H1 (cell line): ENCODE measurements around the gene GIPR. TPM values are rescaled to one million over a fixed set of nuclear protein-coding genes. Genes with fewer than 3 reads are reported as not detected.
"Not testable (repeated sequence)": the region's sequence is repeated elsewhere in the genome, so short reads cannot be mapped to it uniquely, and the experiment has no call there.

Experiments
- CTCF ChIA-PET: fragments of 300-600 bp; sonication (Branson Sonifier 250); formaldehyde crosslinking; loops from one replicate; lab custom pipeline; 2021; ENCODE audit not compliant: partially characterized antibody; lab: Charles Lee
- POLR2A ChIA-PET: fragments of 300-600 bp; sonication (Branson Sonifier 250); formaldehyde crosslinking; loops from one replicate; lab custom pipeline; 2021; ENCODE audit warnings: inconsistent platforms; ENCODE audit not compliant: partially characterized antibody; lab: Charles Lee
- DNase-seq, 2 experiments: peaks; one replicate each; pipeline versions ENCODE4 v3.0.0 to v3.0.0-alpha.2; 2010 to 2022; ENCODE audit warnings: low spot score in 2 of 2, low read depth in 1 of 2, mixed read lengths in 1 of 2
- FAIRE-seq: peaks from 2 replicates; lab custom pipeline; 2011; peaks lifted over from hg19 to GRCh38; lab: Jason Lieb, UNC
- H2AFZ ChIP-seq: 2 replicates; pipeline ENCODE4 v1.8.1; 2012; ENCODE audit warnings: low read length, inconsistent platforms
- H2AK5ac ChIP-seq: 2 replicates; pipeline ENCODE4 v1.6.1; 2013; ENCODE audit warnings: low read depth, low read length
- H2BK120ac ChIP-seq: replicated peaks from 2 replicates; pipeline ENCODE3; 2013; ENCODE audit warnings: low read depth, low read length, inconsistent platforms
- H2BK12ac ChIP-seq: 2 replicates; pipeline ENCODE4 v1.6.1; 2013; ENCODE audit warnings: low read depth, low read length
- H2BK15ac ChIP-seq: 2 replicates; pipeline ENCODE4 v1.6.1; 2013; ENCODE audit warnings: low read length
- H2BK20ac ChIP-seq: 2 replicates; pipeline ENCODE4 v1.6.1; 2013; ENCODE audit warnings: low read length
- H2BK5ac ChIP-seq: 2 replicates; pipeline ENCODE4 v1.6.1; 2013; ENCODE audit warnings: low read depth, low read length
- H3K14ac ChIP-seq: 2 replicates; pipeline ENCODE4 v1.6.1; 2013; ENCODE audit warnings: inconsistent platforms; ENCODE audit not compliant: insufficient read length
- H3K18ac ChIP-seq: 2 replicates; pipeline ENCODE4 v1.6.1; 2013; ENCODE audit warnings: low read length; ENCODE audit errors: extremely low read depth
- H3K23ac ChIP-seq: 2 replicates; pipeline ENCODE4 v1.6.1; 2013; ENCODE audit warnings: inconsistent platforms; ENCODE audit not compliant: insufficient read length
- H3K23me2 ChIP-seq: 2 replicates; pipeline ENCODE4 v1.6.1; 2013; ENCODE audit warnings: low read depth, low read length
- H3K27ac ChIP-seq: 2 replicates; pipeline ENCODE4 v1.6.1; 2011; ENCODE audit warnings: low read depth, low read length, inconsistent platforms
- H3K27me3 ChIP-seq, 4 experiments: replicated peaks in 1 of 4; 1 replicate in 1 of 4; 2 replicates in 3 of 4; pipeline versions ENCODE4 v1.6.1 to v1.8.1; 2011 to 2013; ENCODE audit warnings: low read length in 3 of 4, mild to moderate bottlenecking in 3 of 4, inconsistent platforms in 2 of 4, mixed read lengths in 2 of 4, moderate library complexity in 1 of 4; ENCODE audit not compliant: control insufficient read depth in 3 of 4, insufficient read depth in 3 of 4; ENCODE audit errors: extremely low read depth in 1 of 4
- H3K36me3 ChIP-seq, 4 experiments: 2 replicates each; pipeline versions ENCODE4 v1.6.1 to v1.8.1; 2011 to 2013; ENCODE audit warnings: mild to moderate bottlenecking in 4 of 4, low read length in 3 of 4, moderate library complexity in 2 of 4, control low read depth in 1 of 4, inconsistent platforms in 1 of 4; ENCODE audit not compliant: insufficient read depth in 4 of 4, control insufficient read depth in 2 of 4
- H3K4ac ChIP-seq: replicated peaks from 2 replicates; pipeline ENCODE3; 2013; ENCODE audit warnings: low read length, low read depth, mixed read lengths, inconsistent platforms; ENCODE audit not compliant: insufficient read length
- H3K4me1 ChIP-seq, 4 experiments: replicated peaks in 1 of 4; 1 replicate in 1 of 4; 2 replicates in 3 of 4; pipeline versions ENCODE4 v1.6.1 to v1.8.1; 2011 to 2013; ENCODE audit warnings: low read length in 3 of 4, inconsistent platforms in 2 of 4, mixed read lengths in 1 of 4; ENCODE audit not compliant: insufficient read depth in 4 of 4, control insufficient read depth in 3 of 4
- H3K4me2 ChIP-seq, 2 experiments: 2 replicates each; pipeline versions ENCODE4 v1.6.1 to v1.8.1; 2011 to 2013; ENCODE audit warnings: low read depth in 2 of 2, low read length in 2 of 2, control low read depth in 1 of 2, inconsistent platforms in 1 of 2, mild to moderate bottlenecking in 1 of 2; ENCODE audit not compliant: insufficient read depth in 1 of 2
- H3K4me3 ChIP-seq, 4 experiments: fragments of 200-600, 300-600 bp in 1 of 4; sonication (generic), shearing (Covaris generic), sonication (Bioruptor Twin) in 1 of 4; 2 replicates each; pipeline versions ENCODE4 v1.5.1 to v1.8.1; 2011 to 2016; ENCODE audit warnings: low read length in 4 of 4, low read depth in 3 of 4, control low read depth in 2 of 4, inconsistent platforms in 2 of 4, mild to moderate bottlenecking in 2 of 4, mixed read lengths in 1 of 4, moderate library complexity in 1 of 4; ENCODE audit not compliant: insufficient read depth in 2 of 4; ENCODE audit errors: extremely low read depth in 1 of 4
- H3K56ac ChIP-seq: replicated peaks from 2 replicates; pipeline ENCODE3; 2013; ENCODE audit warnings: low read depth, mild to moderate bottlenecking, mixed read lengths, low read length, inconsistent platforms; ENCODE audit not compliant: insufficient read length
- H3K79me1 ChIP-seq: 2 replicates; pipeline ENCODE4 v1.6.1; 2013; ENCODE audit warnings: low read depth, low read length, control low read depth
- H3K79me2 ChIP-seq, 2 experiments: 2 replicates each; pipeline versions ENCODE4 v1.6.1 to v1.8.1; 2012 to 2013; ENCODE audit warnings: low read length in 2 of 2, mild to moderate bottlenecking in 2 of 2, inconsistent platforms in 1 of 2; ENCODE audit not compliant: insufficient read depth in 2 of 2, control insufficient read depth in 1 of 2
- H3K9ac ChIP-seq, 4 experiments: replicated peaks in 1 of 4; 1 replicate in 1 of 4; 2 replicates in 3 of 4; pipeline versions ENCODE4 v1.6.1 to v1.8.1; 2011 to 2013; ENCODE audit warnings: low read depth in 3 of 4, low read length in 3 of 4, control low read depth in 2 of 4, mild to moderate bottlenecking in 2 of 4, moderate library complexity in 2 of 4, inconsistent platforms in 1 of 4; ENCODE audit errors: extremely low read depth in 1 of 4
- H3K9me3 ChIP-seq, 2 experiments: 2 replicates each; pipeline versions ENCODE4 v1.6.1 to v1.8.1; 2012 to 2013; ENCODE audit warnings: mild to moderate bottlenecking in 2 of 2, moderate library complexity in 2 of 2, control low read depth in 1 of 2, inconsistent platforms in 1 of 2, low read depth in 1 of 2, low read length in 1 of 2, mixed read lengths in 1 of 2; ENCODE audit not compliant: insufficient read depth in 2 of 2
- H4K20me1 ChIP-seq, 2 experiments: replicated peaks in 1 of 2; 2 replicates each; pipeline versions ENCODE3 to v1.8.1; 2011 to 2013; ENCODE audit warnings: inconsistent platforms in 2 of 2, low read length in 2 of 2, mild to moderate bottlenecking in 1 of 2; ENCODE audit not compliant: insufficient read depth in 2 of 2, control insufficient read depth in 1 of 2
- H4K5ac ChIP-seq: 2 replicates; pipeline ENCODE4 v1.6.1; 2013; ENCODE audit warnings: low read length, low read depth, mixed read lengths, inconsistent platforms; ENCODE audit not compliant: insufficient read length
- H4K8ac ChIP-seq: 2 replicates; pipeline ENCODE4 v1.8.0; 2013; ENCODE audit warnings: mild to moderate bottlenecking, moderate library complexity, low read length, inconsistent platforms; ENCODE audit not compliant: insufficient read depth; ENCODE audit errors: extremely low read depth
- H4K91ac ChIP-seq: replicated peaks from 2 replicates; pipeline ENCODE3; 2013; ENCODE audit warnings: low read length, mixed read lengths, inconsistent platforms; ENCODE audit not compliant: insufficient read length
- CEBPB ChIP-seq: IDR thresholded peaks from 2 replicates; pipeline ENCODE4 v1.6.1; 2012; ENCODE audit warnings: low read depth, low read length
- WGBS, 2 experiments: shearing (Covaris generic) in 1 of 2; methylation state at CpG; one replicate each; pipeline versions ENCODE4 v1.1.6 to v1.1.7; 2013 to 2015; ENCODE audit warnings: low lambda C conversion rate in 2 of 2, mixed read lengths in 2 of 2, inconsistent platforms in 1 of 2, low coverage in 1 of 2, missing lambda C conversion rate in 1 of 2; ENCODE audit not compliant: insufficient replicate concordance in 2 of 2, insufficient coverage in 1 of 2, insufficient read length in 1 of 2; ENCODE audit errors: extremely low coverage in 1 of 2, missing lambda C conversion rate in 1 of 2; 5-methylcytosine and 5-hydroxymethylcytosine counted together
- polyA plus RNA-seq, 7 experiments: library from polyadenylated mRNA; depleted of rRNA in 3 of 7; stranded (reverse) in 5 of 7; unstranded in 2 of 7; fragments of >200 nt in 5 of 7; fragments of 200-250 nt in 2 of 7; gene quantifications; 1 replicate in 5 of 7; 2 replicates in 1 of 7; 4 replicates in 1 of 7; pipeline versions ENCODE4 v1.2.1 to v1.2.3, GENCODE V29; 2011 to 2013; ENCODE audit warnings: missing spikeins in 2 of 7, mixed read lengths in 2 of 7
- total RNA-seq: library from RNA; stranded (reverse); fragmentation: NEBNext Ultra II Directional; extraction: Animal tissue kit (Norgen Biotek cat#: 25700); gene quantifications from 2 replicates; pipeline ENCODE4 v1.2.1, GENCODE V29; 2021

The GIPR gene
- total and polyA plus RNA-seq, 2 of the 8 experiments (the other 6 are each of a cell fraction or from before 2014, with no cell fraction given), result 0.42 to 1.3 TPM

DNA sequence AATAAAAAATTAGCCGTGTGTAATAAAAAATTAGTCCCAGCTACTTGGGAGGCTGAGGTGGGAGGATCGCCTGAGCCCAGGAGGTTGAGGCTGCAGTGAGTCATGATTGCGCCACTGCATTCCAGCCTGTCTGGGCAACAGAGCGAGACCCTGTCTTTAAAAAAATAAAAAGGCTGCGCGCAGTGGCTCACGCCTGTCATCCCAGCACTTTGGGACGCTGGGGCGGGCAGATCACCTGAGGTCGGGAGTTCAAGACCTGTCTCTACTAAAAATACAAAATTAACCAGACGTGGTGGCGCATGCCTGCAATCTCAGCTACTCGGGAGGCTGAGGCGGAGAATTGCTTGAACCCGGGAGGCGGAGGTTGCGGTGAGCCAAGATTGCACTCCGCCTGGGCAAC, 60.7 kb downstream of the GIPR start:
- H3K14ac ChIP-seq, H2AFZ ChIP-seq, H3K4me3 ChIP-seq, H3K27ac ChIP-seq, DNase-seq, H4K20me1 ChIP-seq, H3K9ac ChIP-seq, H3K9me3 ChIP-seq, H2BK20ac ChIP-seq, H2BK5ac ChIP-seq, H3K27me3 ChIP-seq, H3K23ac ChIP-seq, H2BK120ac ChIP-seq, H3K4ac ChIP-seq, H4K91ac ChIP-seq, H4K8ac ChIP-seq, H2BK15ac ChIP-seq, H2BK12ac ChIP-seq, H3K36me3 ChIP-seq, H4K5ac ChIP-seq, H2AK5ac ChIP-seq, FAIRE-seq, H3K23me2 ChIP-seq, H3K18ac ChIP-seq, H3K56ac ChIP-seq, H3K4me2 ChIP-seq, H3K4me1 ChIP-seq, H3K79me1 ChIP-seq: not testable (repeated sequence)
- ChIA-PET POLR2A (interaction anchor here (4.3 to 9.1 kb wide), 2 partner anchors 11 to 39 kb away, joined by 67 to 113 read pairs; partner anchors contain the start of gene SIX5), CTCF (interaction anchor here (1.6 kb wide), 1 partner anchor 88 kb away, joined by 6 read pairs; no protein-coding TSS in a partner anchor)
- H3K79me2 ChIP-seq, result peaks cover 3 to 59% of the 10 kb centered on the region in 2 experiments; a peak in 2 of 4 replicates
- 98% methylated on average over 18 of the region's 18 CpGs; no CpG with 5 or more reads in 1 of the 2 experiments for WGBS, 2 experiments
- 0 out of 2 replicates have a peak, but pooled peaks have one; percentile 21 for TF ChIP-seq CEBPB
